WTC11 (cell line): Measurements from ENCODE around the gene REEP1. TPM values are rescaled to one million over a fixed set of nuclear protein-coding genes. Genes with fewer than 3 reads are reported as not detected.

Experiments used
- ATAC-seq: fragments of 200-7000 bp; cut with Tn5 transposase; 2 replicates; pipeline ENCODE4 v1.10.0; 2021; ENCODE audit warnings: mild to moderate bottlenecking, moderate library complexity
- CTCF ChIA-PET: fragments of 300-600 bp; sonication (Branson Sonifier 250); formaldehyde crosslinking; loops from one replicate; lab custom pipeline; 2021; ENCODE audit warnings: antibody characterized with exemption; lab: Charles Lee
- POLR2A ChIA-PET: fragments of 350-600 bp; sonication (Branson Sonifier 250); formaldehyde crosslinking; loops from one replicate; lab custom pipeline; 2021; ENCODE audit warnings: antibody characterized with exemption; lab: Charles Lee
- DNase-seq: peaks from one replicate; pipeline ENCODE4 v3.0.0; 2021; ENCODE audit warnings: low spot score
- H3K27ac Mint-ChIP-seq: 2 replicates; pipeline ENCODE4 v1.8.0; 2021; ENCODE audit warnings: mixed read lengths
- H3K27me3 Mint-ChIP-seq: 2 replicates; pipeline ENCODE4 v1.8.0; 2021; ENCODE audit warnings: low read depth, mild to moderate bottlenecking, moderate library complexity, mixed read lengths
- H3K36me3 Mint-ChIP-seq: 2 replicates; pipeline ENCODE4 v1.8.0; 2021; ENCODE audit warnings: mixed read lengths
- H3K4me1 Mint-ChIP-seq: 2 replicates; pipeline ENCODE4 v1.8.0; 2022; ENCODE audit warnings: mixed read lengths
- H3K4me3 Mint-ChIP-seq: 2 replicates; pipeline ENCODE4 v1.8.0; 2021; ENCODE audit warnings: mild to moderate bottlenecking, moderate library complexity, mixed read lengths
- H3K9me3 Mint-ChIP-seq: 2 replicates; pipeline ENCODE4 v1.8.0; 2021; ENCODE audit warnings: mixed read lengths
- ARID4B ChIP-seq: sonication (generic); formaldehyde crosslinking; IDR thresholded peaks from 2 replicates; pipeline ENCODE4 v1.8.0; 2023; ENCODE audit warnings: missing genetic modification reagents, mild to moderate bottlenecking, borderline replicate concordance
- ATF1 ChIP-seq: sonication (generic); formaldehyde crosslinking; IDR thresholded peaks from 2 replicates; pipeline ENCODE4 v1.8.1; 2023; ENCODE audit warnings: mild to moderate bottlenecking, moderate library complexity, missing genetic modification reagents
- ATF3 ChIP-seq: sonication (generic); formaldehyde crosslinking; conservative IDR thresholded peaks from 2 replicates; pipeline ENCODE4 v1.8.1; 2022; ENCODE audit warnings: mild to moderate bottlenecking, missing genetic modification reagents
- KAT7 ChIP-seq: sonication (generic); formaldehyde crosslinking; IDR thresholded peaks from 2 replicates; pipeline ENCODE4 v1.8.1; 2023; ENCODE audit warnings: missing genetic modification reagents, mild to moderate bottlenecking, borderline replicate concordance
- MYBL2 ChIP-seq: sonication (generic); formaldehyde crosslinking; IDR thresholded peaks from 2 replicates; pipeline ENCODE4 v1.8.1; 2023; ENCODE audit warnings: mild to moderate bottlenecking, moderate library complexity, missing genetic modification reagents
- NFE2L1 ChIP-seq: sonication (generic); formaldehyde crosslinking; IDR thresholded peaks from 2 replicates; pipeline ENCODE4 v1.8.1; 2023; ENCODE audit warnings: missing genetic modification reagents
- PRRX2 ChIP-seq: fragments of 250-450 bp; sonication (Bioruptor Pico); IDR thresholded peaks from 2 replicates; pipeline ENCODE4 v1.8.0; 2021; ENCODE audit warnings: mild to moderate bottlenecking
- RELA ChIP-seq: sonication (generic); formaldehyde crosslinking; IDR thresholded peaks from 2 replicates; pipeline ENCODE4 v1.8.1; 2022; ENCODE audit warnings: missing genetic modification reagents, mild to moderate bottlenecking, borderline replicate concordance
- SMAD4 ChIP-seq: sonication (generic); formaldehyde crosslinking; IDR thresholded peaks from 2 replicates; pipeline ENCODE4 v1.8.0; 2022; ENCODE audit warnings: mild to moderate bottlenecking, missing genetic modification reagents
- SOX15 ChIP-seq: fragments of 250-450 bp; sonication (Bioruptor Pico); IDR thresholded peaks from 2 replicates; pipeline ENCODE4 v1.9.0; 2021; ENCODE audit warnings: mild to moderate bottlenecking
- ZBTB21 ChIP-seq: sonication (generic); formaldehyde crosslinking; IDR thresholded peaks from 2 replicates; pipeline ENCODE4 v1.8.1; 2023; ENCODE audit warnings: mild to moderate bottlenecking, missing genetic modification reagents, borderline replicate concordance
- total RNA-seq: library from RNA; stranded (reverse); gene quantifications from 3 replicates; pipeline ENCODE4 v1.2.3, GENCODE V29; 2021
- TF ChIP-seq, protein P1 (sequence below): fragments of 250-450 bp; sonication (Bioruptor Pico); IDR thresholded peaks from 2 replicates; pipeline ENCODE4 v1.9.0; 2021; ENCODE audit warnings: moderate library complexity, mild to moderate bottlenecking, inconsistent platforms, borderline replicate concordance
- TF ChIP-seq, protein P2 (sequence below): fragments of 250-450 bp; sonication (Bioruptor Pico); IDR thresholded peaks from 2 replicates; pipeline ENCODE4 v1.9.0; 2021; ENCODE audit warnings: mild to moderate bottlenecking

REEP1 gene
- total RNA-seq, 1 experiment from 2014 or later: 1.9 TPM

GRCh38 chr2:86235196-86235980, 102.0 kb downstream of the REEP1 start:
- CTCF ChIA-PET: interaction anchor here (1.1 to 1.2 kb wide), 2 partner anchors 14 to 133 kb away, joined by 3 read pairs; no protein-coding TSS in a partner anchor
- Mint-ChIP-seq H3K36me3 (no peaks in the 10 kb centered on the region), H3K4me3 (no peak overlapping the region), H3K9me3 (no peaks in the 10 kb centered on the region), H3K27me3 (peaks cover 6% of the 10 kb centered on the region; the same call in 1 of the 2 replicates), H3K27ac (no peak overlapping the region), H3K4me1 (peaks cover 20% of the 10 kb centered on the region)
- DNase-seq: no peak
- ATAC-seq: no peak
- POLR2A ChIA-PET: no interaction called here
- TF ChIP-seq MYBL2: no peak

GRCh38 chr2:86234563-86235131, 102.8 kb downstream of the REEP1 start:
- ATAC-seq: no peak
- Mint-ChIP-seq H3K36me3 (no peaks in the 10 kb centered on the region), H3K27ac (no peak overlapping the region), H3K27me3 (no peaks in the 10 kb centered on the region), H3K4me1 (peaks cover 20% of the 10 kb centered on the region), H3K4me3 (no peak overlapping the region), H3K9me3 (no peaks in the 10 kb centered on the region)
- TF ChIP-seq, protein P1, sequence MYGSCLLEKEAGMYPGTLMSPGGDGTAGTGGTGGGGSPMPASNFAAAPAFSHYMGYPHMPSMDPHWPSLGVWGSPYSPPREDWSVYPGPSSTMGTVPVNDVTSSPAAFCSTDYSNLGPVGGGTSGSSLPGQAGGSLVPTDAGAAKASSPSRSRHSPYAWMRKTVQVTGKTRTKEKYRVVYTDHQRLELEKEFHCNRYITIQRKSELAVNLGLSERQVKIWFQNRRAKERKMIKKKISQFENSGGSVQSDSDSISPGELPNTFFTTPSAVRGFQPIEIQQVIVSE: no peak
- TF ChIP-seq ARID4B (CRISPR knock-in tag): no peak
- TF ChIP-seq PRRX2: no peak
- no peak for TF ChIP-seq ZBTB21
- no peak for TF ChIP-seq SOX15 (CRISPR knock-in tag)
- POLR2A ChIA-PET: no interaction called here
- no peak for DNase-seq
- CTCF ChIA-PET: interaction anchor here (1.1 to 1.2 kb wide), 2 partner anchors 14 to 134 kb away, joined by 3 read pairs; no protein-coding TSS in a partner anchor

DNA sequence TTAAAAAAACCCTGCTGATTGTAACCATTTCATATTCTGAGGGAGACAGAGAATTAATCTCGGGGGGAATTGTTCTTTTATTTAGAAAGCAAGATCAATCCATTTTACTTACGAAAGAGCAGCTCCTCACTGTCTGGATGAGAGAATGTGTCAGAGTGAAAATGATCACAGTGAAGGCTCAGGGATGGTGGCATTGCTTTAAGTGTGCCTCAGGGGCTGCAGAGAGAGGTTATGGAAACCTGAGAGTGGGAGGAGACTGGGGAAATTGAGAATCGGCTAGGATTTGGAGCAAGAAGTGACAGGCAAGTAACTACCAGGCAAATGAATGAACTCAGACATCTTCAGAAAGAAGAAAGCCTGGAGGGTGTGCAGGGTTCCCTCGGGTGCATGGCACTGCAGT, 104.0 kb downstream of the REEP1 start:
- Mint-ChIP-seq H3K4me1 (peaks cover 11% of the 10 kb centered on the region), H3K36me3 (no peaks in the 10 kb centered on the region), H3K4me3 (no peak overlapping the region), H3K27ac (no peak overlapping the region), H3K27me3 (no peaks in the 10 kb centered on the region), H3K9me3 (no peaks in the 10 kb centered on the region)
- ATAC-seq (peak; percentile 34; the same call in 1 of the 2 replicates), DNase-seq (no peak)
- ChIA-PET CTCF (interaction anchor here (1.1 to 1.2 kb wide), 2 partner anchors 12 to 139 kb away, joined by 3 to 7 read pairs; no protein-coding TSS in a partner anchor), POLR2A (no interaction called here)
- TF ChIP-seq NFE2L1 (CRISPR knock-in tag): no peak
- no peak for TF ChIP-seq RELA
- no peak for TF ChIP-seq ATF1 (CRISPR knock-in tag)
- no peak for TF ChIP-seq KAT7
- no peak for TF ChIP-seq MYBL2
- TF ChIP-seq, protein P2, sequence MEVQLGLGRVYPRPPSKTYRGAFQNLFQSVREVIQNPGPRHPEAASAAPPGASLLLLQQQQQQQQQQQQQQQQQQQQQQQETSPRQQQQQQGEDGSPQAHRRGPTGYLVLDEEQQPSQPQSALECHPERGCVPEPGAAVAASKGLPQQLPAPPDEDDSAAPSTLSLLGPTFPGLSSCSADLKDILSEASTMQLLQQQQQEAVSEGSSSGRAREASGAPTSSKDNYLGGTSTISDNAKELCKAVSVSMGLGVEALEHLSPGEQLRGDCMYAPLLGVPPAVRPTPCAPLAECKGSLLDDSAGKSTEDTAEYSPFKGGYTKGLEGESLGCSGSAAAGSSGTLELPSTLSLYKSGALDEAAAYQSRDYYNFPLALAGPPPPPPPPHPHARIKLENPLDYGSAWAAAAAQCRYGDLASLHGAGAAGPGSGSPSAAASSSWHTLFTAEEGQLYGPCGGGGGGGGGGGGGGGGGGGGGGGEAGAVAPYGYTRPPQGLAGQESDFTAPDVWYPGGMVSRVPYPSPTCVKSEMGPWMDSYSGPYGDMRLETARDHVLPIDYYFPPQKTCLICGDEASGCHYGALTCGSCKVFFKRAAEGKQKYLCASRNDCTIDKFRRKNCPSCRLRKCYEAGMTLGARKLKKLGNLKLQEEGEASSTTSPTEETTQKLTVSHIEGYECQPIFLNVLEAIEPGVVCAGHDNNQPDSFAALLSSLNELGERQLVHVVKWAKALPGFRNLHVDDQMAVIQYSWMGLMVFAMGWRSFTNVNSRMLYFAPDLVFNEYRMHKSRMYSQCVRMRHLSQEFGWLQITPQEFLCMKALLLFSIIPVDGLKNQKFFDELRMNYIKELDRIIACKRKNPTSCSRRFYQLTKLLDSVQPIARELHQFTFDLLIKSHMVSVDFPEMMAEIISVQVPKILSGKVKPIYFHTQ (CRISPR knock-in tag): no peak
- no peak for TF ChIP-seq SMAD4
- TF ChIP-seq, protein P1: no peak
- TF ChIP-seq ATF3 (CRISPR knock-in tag): no peak
